HFF-Myc (cell line): Measurements from ENCODE around the gene ARHGAP44.

ENCODE experiments used
- DNase-seq: peaks from one replicate; pipeline ENCODE4 v3.0.0-alpha.2; 2011; ENCODE audit warnings: low read depth; ENCODE audit errors: extremely low read depth
- H3K4me3 ChIP-seq: replicated peaks from 2 replicates; pipeline ENCODE4 v1.5.1; 2011; ENCODE audit warnings: low read depth, mild to moderate bottlenecking, control low read depth, low read length
- CTCF ChIP-seq: IDR thresholded peaks from 2 replicates; pipeline ENCODE4 v1.5.1; 2012; ENCODE audit warnings: mild to moderate bottlenecking, low read depth, low read length, control low read depth; ENCODE audit errors: missing control alignments

ARHGAP44 gene

GRCh38 chr17:12907477-12907876, 118.2 kb downstream of the ARHGAP44 start:
- TF ChIP-seq CTCF, result no peak
- H3K4me3 ChIP-seq, result no peak overlapping the region
- DNase-seq, result no peak

- H3K4me3 ChIP-seq, result no peak overlapping the region
- TF ChIP-seq CTCF, result no peak
- no peak for DNase-seq
Observed at GRCh38 chr17:12909046-12909445, 119.7 kb downstream of the ARHGAP44 start.

GRCh38 chr17:12909511-12909910, 120.2 kb downstream of the ARHGAP44 start:
- TF ChIP-seq CTCF, result no peak
- no peak for DNase-seq
- H3K4me3 ChIP-seq, result no peak overlapping the region

- no peak for TF ChIP-seq CTCF
- no peak for DNase-seq
- no peak overlapping the region for H3K4me3 ChIP-seq
Observed at GRCh38 chr17:12911239-12911638, 121.9 kb downstream of the ARHGAP44 start.

- DNase-seq, result no peak
- TF ChIP-seq CTCF, result no peak
- H3K4me3 ChIP-seq, result no peak overlapping the region
Observed at GRCh38 chr17:12917399-12917798, 128.1 kb downstream of the ARHGAP44 start.

- DNase-seq, result no peak
- no peak overlapping the region for H3K4me3 ChIP-seq
- TF ChIP-seq CTCF, result no peak
Observed at GRCh38 chr17:12918142-12918541, 128.8 kb downstream of the ARHGAP44 start.

GRCh38 chr17:12922120-12922519, 132.8 kb downstream of the ARHGAP44 start:
- DNase-seq, result no peak
- no peak overlapping the region for H3K4me3 ChIP-seq
- TF ChIP-seq CTCF, result no peak
